ENCODE data around the gene HDLBP.
"Not testable (repeated sequence)": the region's sequence is repeated elsewhere in the genome, so short reads cannot be mapped to it uniquely, and the experiment has no call there.

Gene HDLBP

GRCh38 chr2:241334813-241335212 is 19.3 kb upstream of the HDLBP start:
- DNase-seq, result no peak

GRCh38 chr2:241330616-241330981 is 15.1 kb upstream of the HDLBP start:
- DNase-seq, result no peak

- no peak for DNase-seq
Observed at GRCh38 chr2:241329669-241330615, 14.5 kb upstream of the HDLBP start.

- DNase-seq, result no peak
Observed at GRCh38 chr2:241325257-241325656, 9.8 kb upstream of the HDLBP start.

- peak; percentile 36 for DNase-seq
Observed at GRCh38 chr2:241324775-241325174, 9.3 kb upstream of the HDLBP start.

GRCh38 chr2:241323778-241324177 is 8.3 kb upstream of the HDLBP start:
- DNase-seq, result no peak

GRCh38 chr2:241321886-241322285 is 6.4 kb upstream of the HDLBP start:
- DNase-seq, result peak; percentile 34

- DNase-seq, result no peak
Observed at GRCh38 chr2:241321033-241321432, 5.6 kb upstream of the HDLBP start.

- no peak for DNase-seq
Observed at GRCh38 chr2:241320394-241320793, 4.9 kb upstream of the HDLBP start.

GRCh38 chr2:241318830-241319229 is 3.4 kb upstream of the HDLBP start:
- DNase-seq, result not testable (repeated sequence)

GRCh38 chr2:241317391-241317790 is 1.9 kb upstream of the HDLBP start:
- DNase-seq, result peak; percentile 53

- no peak for DNase-seq
Observed at GRCh38 chr2:241316825-241317224, 1.4 kb upstream of the HDLBP start.

- no peak for DNase-seq
Observed at GRCh38 chr2:241315879-241316631, 583 bp upstream of the HDLBP start, which contains the start of gene SEPTIN2. Gene SEPTIN2 (plus strand): TSS chr2:241315925. CDS start chr2:241324233, 8,308 bp downstream.

- peak; percentile 80 for DNase-seq
Observed at GRCh38 chr2:241314226-241315092, 1.0 kb downstream of the HDLBP start.

- DNase-seq, result no peak
Observed at GRCh38 chr2:241313543-241314095, 1.9 kb downstream of the HDLBP start.

- peak; percentile 47 for DNase-seq
Observed at GRCh38 chr2:241312082-241312481, 3.4 kb downstream of the HDLBP start.

GRCh38 chr2:241310917-241311566 is 4.4 kb downstream of the HDLBP start:
- no peak for DNase-seq

GRCh38 chr2:241309684-241310117 is 5.8 kb downstream of the HDLBP start:
- peak; percentile 41 for DNase-seq

GRCh38 chr2:241308832-241309500 is 6.5 kb downstream of the HDLBP start:
- DNase-seq, result no peak

- no peak for DNase-seq
Observed at GRCh38 chr2:241308267-241308666, 7.2 kb downstream of the HDLBP start.

- no peak for DNase-seq
Observed at GRCh38 chr2:241307055-241307454, 8.4 kb downstream of the HDLBP start.
